Smooth muscle cell (in vitro differentiated cells): Measurements from ENCODE around the gene CCT4. TPM values are rescaled to one million over a fixed set of nuclear protein-coding genes. Genes with fewer than 3 reads are reported as not detected.

Source experiments
- DNase-seq: peaks from one replicate; lab custom pipeline; 2025; ENCODE audit not compliant: unreplicated experiment; lab: John Stamatoyannopoulos, UW
- H2AFZ ChIP-seq: fragments of 200-600 bp; sonication (generic); 2 replicates; pipeline ENCODE4 v1.6.0; 2016; ENCODE audit warnings: antibody characterized with exemption, low read depth, mild to moderate bottlenecking
- H3F3A ChIP-seq: fragments of 200-600 bp; sonication (generic); 2 replicates; pipeline ENCODE4 v1.6.0; 2017; ENCODE audit warnings: antibody characterized with exemption, low read depth
- H3K27ac ChIP-seq: fragments of 200-600 bp; sonication (generic); 2 replicates; pipeline ENCODE4 v1.5.1; 2016; ENCODE audit warnings: low read depth, mild to moderate bottlenecking
- H3K27me3 ChIP-seq: fragments of 200-600 bp; sonication (generic); 2 replicates; pipeline ENCODE4 v1.6.1; 2016; ENCODE audit warnings: low read depth, mild to moderate bottlenecking
- H3K36me3 ChIP-seq: fragments of 200-600 bp; sonication (generic); 2 replicates; pipeline ENCODE4 v1.5.1; 2016; ENCODE audit warnings: low read depth
- H3K4me1 ChIP-seq: fragments of 200-600 bp; sonication (generic); 2 replicates; pipeline ENCODE4 v1.5.1; 2016; ENCODE audit warnings: low read depth
- H3K4me2 ChIP-seq: fragments of 200-600 bp; sonication (generic); 2 replicates; pipeline ENCODE4 v1.6.0; 2016; ENCODE audit warnings: mild to moderate bottlenecking
- H3K4me3 ChIP-seq: fragments of 200-600 bp; sonication (generic); 2 replicates; pipeline ENCODE4 v1.5.1; 2016; ENCODE audit warnings: mild to moderate bottlenecking
- H3K79me2 ChIP-seq: fragments of 200-600 bp; sonication (generic); 2 replicates; pipeline ENCODE4 v1.6.0; 2016; ENCODE audit warnings: low read depth, mild to moderate bottlenecking
- H3K9ac ChIP-seq: fragments of 200-600 bp; sonication (generic); 2 replicates; pipeline ENCODE4 v1.6.0; 2016; ENCODE audit warnings: low read depth
- H3K9me3 ChIP-seq: fragments of 200-600 bp; sonication (generic); replicated peaks from 2 replicates; pipeline ENCODE4 v1.5.1; 2016; ENCODE audit warnings: low read depth
- H4K20me1 ChIP-seq: fragments of 200-600 bp; sonication (generic); 2 replicates; pipeline ENCODE4 v1.6.0; 2016; ENCODE audit warnings: low read depth
- WGBS: methylation state at CpG from one replicate; pipeline ENCODE4 v1.1.7; 2016; ENCODE audit warnings: low lambda C conversion rate; 5-methylcytosine and 5-hydroxymethylcytosine counted together
- polyA plus RNA-seq: library from polyadenylated mRNA; unstranded; fragments of >200 nt; fragmentation: Nextera tagmentation; extraction: Ambion mirVana; gene quantifications from 2 replicates; pipeline ENCODE4 v1.2.1, GENCODE V29; 2016
- total RNA-seq: library from RNA; depleted of rRNA; stranded (reverse); fragments of >200 nt; gene quantifications from 2 replicates; pipeline ENCODE4 v1.2.3, GENCODE V29; 2014
- TF ChIP-seq, protein P1 (sequence below): fragments of 200-600 bp; sonication (generic); IDR thresholded peaks from 2 replicates; pipeline ENCODE4 v1.5.1; 2017; ENCODE audit warnings: borderline replicate concordance, mild to moderate bottlenecking, antibody characterized with exemption; ENCODE audit not compliant: insufficient read depth, poor library complexity, severe bottlenecking

CCT4 gene
- total and polyA plus RNA-seq, 2 experiments from 2014 or later: 117 to 164 TPM

GRCh38 chr2:61841286-61841685 lies 47.2 kb downstream of the CCT4 start:
- no peak for DNase-seq
- Histone ChIP-seq H3F3A (no peaks in the 10 kb centered on the region), H3K4me3 (no peak overlapping the region), H2AFZ (no peak overlapping the region), H3K9me3 (no peaks in the 10 kb centered on the region), H3K4me2 (no peak overlapping the region), H3K36me3 (no peaks in the 10 kb centered on the region), H4K20me1 (no peaks in the 10 kb centered on the region), H3K9ac (no peak overlapping the region), H3K4me1 (no peaks in the 10 kb centered on the region), H3K79me2 (no peaks in the 10 kb centered on the region), H3K27ac (no peak overlapping the region), H3K27me3 (no peaks in the 10 kb centered on the region)
- whole genome bisulfite sequencing: 96% methylated on average over 3 of the region's 3 CpGs
- TF ChIP-seq, protein P1, sequence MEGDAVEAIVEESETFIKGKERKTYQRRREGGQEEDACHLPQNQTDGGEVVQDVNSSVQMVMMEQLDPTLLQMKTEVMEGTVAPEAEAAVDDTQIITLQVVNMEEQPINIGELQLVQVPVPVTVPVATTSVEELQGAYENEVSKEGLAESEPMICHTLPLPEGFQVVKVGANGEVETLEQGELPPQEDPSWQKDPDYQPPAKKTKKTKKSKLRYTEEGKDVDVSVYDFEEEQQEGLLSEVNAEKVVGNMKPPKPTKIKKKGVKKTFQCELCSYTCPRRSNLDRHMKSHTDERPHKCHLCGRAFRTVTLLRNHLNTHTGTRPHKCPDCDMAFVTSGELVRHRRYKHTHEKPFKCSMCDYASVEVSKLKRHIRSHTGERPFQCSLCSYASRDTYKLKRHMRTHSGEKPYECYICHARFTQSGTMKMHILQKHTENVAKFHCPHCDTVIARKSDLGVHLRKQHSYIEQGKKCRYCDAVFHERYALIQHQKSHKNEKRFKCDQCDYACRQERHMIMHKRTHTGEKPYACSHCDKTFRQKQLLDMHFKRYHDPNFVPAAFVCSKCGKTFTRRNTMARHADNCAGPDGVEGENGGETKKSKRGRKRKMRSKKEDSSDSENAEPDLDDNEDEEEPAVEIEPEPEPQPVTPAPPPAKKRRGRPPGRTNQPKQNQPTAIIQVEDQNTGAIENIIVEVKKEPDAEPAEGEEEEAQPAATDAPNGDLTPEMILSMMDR: no peak

GRCh38 chr2:61834893-61835292 lies 53.6 kb downstream of the CCT4 start:
- no peaks in the 10 kb centered on the region for H3K36me3 ChIP-seq
- no peaks in the 10 kb centered on the region for H3K27me3 ChIP-seq
- H3K27ac ChIP-seq: no peak overlapping the region
- H3K9ac ChIP-seq: no peak overlapping the region
- 96% methylated on average over 1 of the region's 1 CpG for WGBS
- H4K20me1 ChIP-seq: no peaks in the 10 kb centered on the region
- no peak overlapping the region for H2AFZ ChIP-seq
- no peaks in the 10 kb centered on the region for H3K79me2 ChIP-seq
- H3K4me2 ChIP-seq: no peak overlapping the region
- H3K9me3 ChIP-seq: no peaks in the 10 kb centered on the region
- no peaks in the 10 kb centered on the region for H3K4me1 ChIP-seq
- TF ChIP-seq, protein P1: no peak
- H3K4me3 ChIP-seq: no peak overlapping the region
- no peak for DNase-seq
- H3F3A ChIP-seq: no peaks in the 10 kb centered on the region

DNA sequence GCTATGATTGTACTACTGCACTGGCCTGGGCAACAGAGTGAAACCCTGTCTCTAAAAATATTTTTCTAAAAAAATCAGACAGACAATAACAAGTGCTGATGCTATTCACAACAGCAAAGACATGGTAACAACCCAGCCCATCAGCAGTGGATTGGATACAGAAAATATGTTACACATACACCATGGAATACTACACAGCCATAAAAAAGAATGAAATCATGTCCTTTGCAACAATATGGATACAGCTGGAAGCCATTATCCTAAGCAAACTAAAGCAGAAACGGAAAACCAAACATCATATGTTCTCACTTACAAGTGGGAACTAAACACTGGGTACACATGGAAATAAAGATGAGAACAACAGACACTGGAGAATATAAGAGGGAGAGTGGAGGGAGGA lies 54.5 kb downstream of the CCT4 start:
- TF ChIP-seq, protein P1: no peak

GRCh38 chr2:61832183-61832841 lies 56.1 kb downstream of the CCT4 start:
- no peaks in the 10 kb centered on the region for H4K20me1 ChIP-seq

More for the DNA sequence above, 54.5 kb downstream of the CCT4 start:
- H3K9me3 ChIP-seq: no peaks in the 10 kb centered on the region
- H3K79me2 ChIP-seq: no peaks in the 10 kb centered on the region
- no peaks in the 10 kb centered on the region for H3F3A ChIP-seq
- no peak for DNase-seq
- H3K9ac ChIP-seq: no peak overlapping the region
- H3K4me3 ChIP-seq: no peak overlapping the region
- H3K27ac ChIP-seq: no peak overlapping the region
- H3K36me3 ChIP-seq: no peaks in the 10 kb centered on the region
- H3K4me1 ChIP-seq: no peaks in the 10 kb centered on the region
- 96% methylated on average over 1 of the region's 1 CpG for WGBS
- no peaks in the 10 kb centered on the region for H3K27me3 ChIP-seq
- no peaks in the 10 kb centered on the region for H4K20me1 ChIP-seq
- no peak overlapping the region for H3K4me2 ChIP-seq
- no peak overlapping the region for H2AFZ ChIP-seq

More at GRCh38 chr2:61832183-61832841, 56.1 kb downstream of the CCT4 start:
- no peak for DNase-seq
- Histone ChIP-seq H3K9ac (no peak overlapping the region), H3K4me3 (no peak overlapping the region), H3K27ac (no peak overlapping the region), H3K36me3 (no peaks in the 10 kb centered on the region), H3K9me3 (no peaks in the 10 kb centered on the region), H2AFZ (no peak overlapping the region), H3K4me2 (no peak overlapping the region), H3K79me2 (no peaks in the 10 kb centered on the region), H3K4me1 (no peaks in the 10 kb centered on the region), H3K27me3 (no peaks in the 10 kb centered on the region), H3F3A (no peaks in the 10 kb centered on the region)
- 87% methylated on average over 11 of the region's 11 CpGs for WGBS
- TF ChIP-seq, protein P1: no peak
